Stomach smooth muscle (tissue), 2 donors: ENCODE data around the gene TRIO.

Experiments
- H3K27ac ChIP-seq: one replicate; pipeline ENCODE4 v1.7.0; 2013; ENCODE audit warnings: mild to moderate bottlenecking, low read length, inconsistent platforms
- H3K27me3 ChIP-seq, 2 donors: one replicate each; pipeline ENCODE4 v1.7.0; 2013; ENCODE audit warnings: low read length in 2 of 2; ENCODE audit not compliant: insufficient read depth in 2 of 2, control insufficient read depth in 1 of 2
- H3K36me3 ChIP-seq, 2 donors: one replicate each; pipeline ENCODE4 v1.7.0; 2013; ENCODE audit warnings: low read length in 2 of 2; ENCODE audit not compliant: control insufficient read depth in 2 of 2, insufficient read depth in 2 of 2
- H3K4me1 ChIP-seq: one replicate; pipeline ENCODE4 v1.7.0; 2013; ENCODE audit warnings: low read length; ENCODE audit not compliant: control insufficient read depth, insufficient read depth
- H3K4me3 ChIP-seq, 2 donors: one replicate each; pipeline ENCODE4 v1.7.0; 2013; ENCODE audit warnings: low read length in 2 of 2
- H3K9ac ChIP-seq, 2 donors: one replicate each; pipeline ENCODE4 v1.7.0; 2013; ENCODE audit warnings: low read length in 2 of 2, mild to moderate bottlenecking in 1 of 2
- H3K9me3 ChIP-seq, 2 donors: one replicate each; pipeline ENCODE4 v1.7.0; 2013; ENCODE audit warnings: low read length in 2 of 2; ENCODE audit not compliant: control insufficient read depth in 2 of 2
- donor health status: healthy.
- donor health status: Pancreatic carcinoma.

TRIO gene

DNA sequence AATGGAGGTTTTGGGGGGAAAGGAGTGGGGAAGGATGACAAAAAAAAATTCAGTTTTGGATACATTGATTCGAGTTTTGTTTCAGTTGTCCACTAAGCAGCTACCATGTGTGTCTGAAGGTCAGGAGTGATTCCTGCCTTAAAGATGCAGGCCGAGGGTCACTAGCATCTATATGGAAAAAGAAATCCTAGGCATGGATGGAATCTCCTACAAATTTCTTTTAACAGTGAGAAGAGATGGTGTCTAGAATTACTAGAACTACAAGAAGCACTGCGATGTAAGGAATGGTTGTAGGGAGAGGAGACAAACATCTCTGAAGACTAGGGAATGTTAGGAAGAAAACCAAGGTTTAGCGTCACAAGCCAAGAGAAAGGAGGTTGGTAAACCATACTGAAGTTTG, 19.6 kb upstream of the TRIO start:
- Histone ChIP-seq H3K4me1 (no peaks in the 10 kb centered on the region), H3K9me3 (no peaks in the 10 kb centered on the region), H3K27ac (no peak overlapping the region), H3K4me3 (no peak overlapping the region), H3K27me3 (peaks cover 0 to 2% of the 10 kb centered on the region in 2 donors), H3K36me3 (no peaks in the 10 kb centered on the region), H3K9ac (no peak overlapping the region)

DNA sequence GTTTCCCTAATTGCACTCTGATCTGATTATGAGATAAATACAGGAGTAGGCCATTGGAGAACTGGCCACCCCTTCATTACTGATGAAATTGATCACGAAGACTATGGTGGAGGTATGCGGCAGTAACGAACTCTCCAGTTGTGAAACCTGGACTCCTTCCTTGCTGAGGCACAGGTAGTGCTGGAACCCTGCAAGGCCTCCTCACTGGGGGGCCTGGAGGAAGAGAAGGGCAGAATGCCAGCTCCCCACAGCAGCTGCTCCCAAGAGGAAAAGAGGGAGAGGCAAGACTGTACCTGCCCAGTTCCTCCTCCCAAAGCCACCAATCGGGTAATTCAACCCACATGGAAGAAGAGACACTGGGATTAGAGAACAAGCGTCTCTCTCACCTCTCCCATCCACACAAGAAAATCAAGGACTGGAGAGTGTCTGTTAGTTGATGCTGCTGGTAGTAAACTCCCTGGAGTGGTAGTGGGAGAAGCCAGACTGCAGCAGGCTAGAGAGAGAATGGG, 19.1 kb upstream of the TRIO start:
- H3K9ac ChIP-seq = no peak overlapping the region
- H3K4me1 ChIP-seq = no peaks in the 10 kb centered on the region
- peaks cover 0 to 2% of the 10 kb centered on the region in 2 donors for H3K27me3 ChIP-seq
- H3K36me3 ChIP-seq = no peaks in the 10 kb centered on the region
- no peak overlapping the region for H3K4me3 ChIP-seq
- H3K27ac ChIP-seq = no peak overlapping the region
- no peaks in the 10 kb centered on the region for H3K9me3 ChIP-seq

DNA sequence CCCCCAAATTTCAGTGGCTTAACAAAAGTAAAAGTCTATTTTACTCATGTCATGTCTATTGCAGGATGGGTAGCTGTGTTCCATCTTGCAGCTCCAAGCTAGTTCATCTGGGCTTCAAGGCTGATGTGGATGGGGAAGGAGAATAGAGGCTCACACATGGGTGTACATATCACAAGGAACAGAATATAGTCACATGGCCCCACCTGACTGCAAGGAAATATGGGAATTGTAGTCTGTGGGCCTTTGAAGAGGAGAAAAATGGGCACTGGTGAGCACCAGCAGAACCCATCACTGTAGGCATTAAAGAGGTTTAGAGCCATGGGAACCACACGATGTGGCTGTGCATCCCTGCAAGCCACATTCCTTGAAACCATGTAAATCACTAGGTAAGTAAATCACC, 17.9 kb upstream of the TRIO start:
- Histone ChIP-seq H3K27me3 (no peaks in the 10 kb centered on the region), H3K36me3 (no peaks in the 10 kb centered on the region), H3K9me3 (no peaks in the 10 kb centered on the region), H3K9ac (no peak overlapping the region), H3K4me1 (no peaks in the 10 kb centered on the region), H3K4me3 (no peak overlapping the region), H3K27ac (no peak overlapping the region)

DNA sequence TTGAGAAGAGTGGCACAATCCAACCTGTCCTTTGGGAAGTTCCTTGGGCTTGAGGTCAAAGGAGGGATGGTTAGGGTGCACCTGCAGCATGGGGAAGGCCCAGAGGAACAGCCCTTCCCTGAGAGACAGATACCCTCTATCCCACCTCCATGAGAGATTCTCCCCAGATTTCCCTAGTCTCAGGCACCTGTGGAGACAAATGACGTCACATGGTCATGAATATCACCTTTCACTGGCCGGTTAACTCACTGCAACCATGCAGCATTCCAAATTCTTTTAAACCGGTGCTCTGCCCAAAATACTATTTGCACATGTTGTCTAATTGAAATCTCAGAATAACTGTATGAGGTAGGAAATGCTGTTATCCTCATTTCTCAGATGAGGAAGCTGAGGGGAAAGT, 15.6 kb upstream of the TRIO start:
- H3K9ac ChIP-seq = no peak overlapping the region
- H3K4me1 ChIP-seq = no peaks in the 10 kb centered on the region
- no peak overlapping the region for H3K4me3 ChIP-seq
- no peak overlapping the region for H3K27ac ChIP-seq
- no peaks in the 10 kb centered on the region for H3K36me3 ChIP-seq
- no peaks in the 10 kb centered on the region for H3K27me3 ChIP-seq
- no peaks in the 10 kb centered on the region for H3K9me3 ChIP-seq

DNA sequence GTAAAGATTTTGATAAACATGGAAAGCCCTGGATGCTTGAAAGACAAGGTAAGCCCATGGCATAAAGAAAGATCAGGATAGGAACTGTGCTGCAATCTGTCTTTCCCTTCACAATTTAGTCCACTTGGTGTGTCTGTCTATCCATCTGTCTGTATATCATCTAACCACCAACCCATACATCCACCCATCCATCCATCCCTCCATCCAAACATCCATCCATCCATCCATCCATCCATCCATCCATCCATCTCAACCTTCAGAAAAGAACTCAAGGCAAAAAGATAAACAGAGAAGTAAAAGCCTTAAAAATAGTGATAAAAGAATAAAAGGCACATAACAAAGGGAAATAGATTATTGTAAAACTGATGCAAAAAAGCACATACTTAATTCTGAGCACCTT, 15.1 kb upstream of the TRIO start:
- Histone ChIP-seq H3K27me3 (no peaks in the 10 kb centered on the region), H3K9me3 (no peaks in the 10 kb centered on the region), H3K4me3 (no peak overlapping the region), H3K36me3 (no peaks in the 10 kb centered on the region), H3K9ac (no peak overlapping the region), H3K4me1 (no peaks in the 10 kb centered on the region), H3K27ac (no peak overlapping the region)

DNA sequence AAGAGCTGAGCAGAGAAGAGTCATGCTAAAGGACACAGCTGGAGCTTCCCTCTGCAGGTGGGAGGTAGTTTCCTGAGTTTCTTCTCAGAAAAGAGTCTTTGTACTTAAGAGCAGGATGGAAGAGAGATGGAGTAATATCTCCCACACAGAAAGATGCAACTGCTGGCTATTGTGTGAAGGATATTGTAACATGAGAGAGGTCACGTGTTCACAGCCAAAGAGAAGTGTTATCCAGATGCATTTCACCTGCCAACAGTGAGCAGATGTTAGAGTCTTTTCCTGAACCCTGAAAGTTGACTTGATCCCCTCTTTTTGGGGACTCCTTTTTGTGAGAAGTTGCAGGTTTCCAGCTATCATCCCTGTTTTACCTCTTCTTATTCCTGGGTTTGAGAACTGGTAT, 14.0 kb upstream of the TRIO start:
- Histone ChIP-seq H3K9ac (no peak overlapping the region), H3K9me3 (no peaks in the 10 kb centered on the region), H3K36me3 (no peaks in the 10 kb centered on the region), H3K27me3 (no peaks in the 10 kb centered on the region), H3K4me3 (no peak overlapping the region), H3K27ac (no peak overlapping the region), H3K4me1 (no peaks in the 10 kb centered on the region)

DNA sequence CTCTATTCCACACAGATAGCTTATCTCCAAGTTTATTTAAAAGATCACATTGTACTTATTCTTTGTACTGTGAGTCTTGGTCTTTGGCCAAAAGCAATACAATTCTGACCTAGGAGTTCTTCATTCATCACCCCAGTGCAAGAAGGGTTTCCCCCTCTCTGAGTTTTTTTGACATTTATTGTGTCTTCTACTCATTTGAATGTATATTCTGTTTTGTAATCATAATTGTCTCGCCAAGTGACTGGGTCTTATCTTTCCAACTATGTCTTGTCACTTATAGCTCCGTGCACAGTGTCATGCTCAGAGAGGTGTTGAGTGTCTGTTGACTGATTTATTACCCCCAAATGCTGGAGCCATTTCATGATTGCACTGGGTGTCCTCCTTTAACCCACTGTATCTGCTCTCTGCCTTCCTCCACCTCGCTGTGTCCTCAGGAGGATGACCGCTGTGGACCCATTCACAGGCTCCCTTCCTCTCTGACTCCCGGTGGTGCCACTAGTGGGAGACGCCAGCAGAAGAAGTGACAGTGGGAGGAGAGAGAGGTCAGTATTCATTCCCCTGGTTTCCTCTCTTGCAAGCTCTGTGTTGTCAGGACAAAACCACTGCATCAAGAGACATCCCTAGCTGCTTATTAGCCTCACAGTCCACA, 11.2 kb upstream of the TRIO start:
- H3K27me3 ChIP-seq = no peaks in the 10 kb centered on the region

DNA sequence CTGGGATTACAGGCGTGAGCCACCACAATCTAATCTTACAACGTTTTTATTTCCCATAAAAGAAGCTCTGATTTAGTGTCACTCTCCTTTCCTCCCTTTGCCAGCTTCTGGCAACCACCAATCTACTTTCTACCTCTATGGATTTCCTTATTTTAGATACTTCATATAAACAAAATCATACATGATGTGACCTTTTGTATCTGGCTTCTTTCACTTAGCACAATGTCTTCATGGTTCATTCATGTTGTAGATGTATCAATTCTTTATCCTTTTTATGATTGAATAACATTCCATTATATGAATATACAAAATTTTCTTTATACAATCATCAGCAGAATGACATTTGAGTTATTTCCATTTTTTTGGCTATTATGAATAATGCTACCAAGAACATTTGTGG, 9.7 kb upstream of the TRIO start:
- H3K4me3 ChIP-seq = no peak overlapping the region
- H3K27me3 ChIP-seq = no peaks in the 10 kb centered on the region
- H3K9ac ChIP-seq = no peak overlapping the region
- H3K4me1 ChIP-seq = peaks cover 5% of the 10 kb centered on the region
- H3K36me3 ChIP-seq = no peaks in the 10 kb centered on the region
- no peak overlapping the region for H3K27ac ChIP-seq
- no peaks in the 10 kb centered on the region for H3K9me3 ChIP-seq

More for the DNA sequence above, 11.2 kb upstream of the TRIO start:
- H3K27ac ChIP-seq = no peak overlapping the region
- H3K9ac ChIP-seq = no peak overlapping the region
- no peaks in the 10 kb centered on the region for H3K36me3 ChIP-seq
- peaks cover 5% of the 10 kb centered on the region for H3K4me1 ChIP-seq
- H3K9me3 ChIP-seq = no peaks in the 10 kb centered on the region
- no peak overlapping the region for H3K4me3 ChIP-seq

DNA sequence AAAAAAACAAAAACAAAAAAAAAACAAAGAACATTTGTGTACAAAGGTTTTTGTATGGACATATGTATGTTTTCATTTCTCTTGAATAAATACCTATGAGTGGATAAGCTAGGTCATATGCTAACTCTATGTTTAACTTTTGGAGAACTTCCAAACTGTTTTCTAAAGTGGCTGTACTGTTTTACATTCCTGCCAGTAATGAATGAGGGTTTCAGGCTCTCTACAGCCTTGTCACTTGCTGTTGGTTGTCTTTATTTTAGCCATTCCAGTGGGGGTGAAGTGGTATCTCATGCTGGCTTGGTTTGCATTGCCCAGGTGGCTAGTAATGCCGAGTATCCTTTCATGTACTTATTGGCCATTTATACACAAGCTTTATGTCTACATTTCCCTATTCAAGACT, 9.1 kb upstream of the TRIO start:
- H3K9me3 ChIP-seq = no peaks in the 10 kb centered on the region
- H3K4me3 ChIP-seq = no peak overlapping the region
- no peak overlapping the region for H3K27ac ChIP-seq
- peaks cover 5% of the 10 kb centered on the region for H3K4me1 ChIP-seq
- no peaks in the 10 kb centered on the region for H3K36me3 ChIP-seq
- H3K9ac ChIP-seq = no peak overlapping the region
- H3K27me3 ChIP-seq = no peaks in the 10 kb centered on the region

DNA sequence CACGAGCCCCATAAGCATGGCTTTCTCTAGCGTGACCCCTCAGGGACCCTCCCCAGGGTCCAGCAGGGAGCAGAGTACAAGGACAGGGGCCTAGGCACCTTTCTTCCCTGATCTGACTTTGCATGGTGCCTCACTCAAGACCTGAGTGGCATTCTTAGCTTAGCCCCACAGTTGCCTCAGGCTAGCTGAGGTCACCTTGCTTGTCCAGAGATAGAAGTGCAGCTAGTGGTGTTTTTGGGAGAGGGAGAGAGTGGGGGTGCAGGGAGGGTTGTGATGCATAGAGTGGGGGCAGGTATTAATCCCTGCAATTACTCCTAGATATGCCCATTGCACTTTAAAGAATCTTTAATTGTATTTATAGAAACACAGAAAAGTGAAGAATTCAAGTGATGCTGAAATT, 8.4 kb upstream of the TRIO start:
- H3K4me1 ChIP-seq = peaks cover 5% of the 10 kb centered on the region
- no peaks in the 10 kb centered on the region for H3K9me3 ChIP-seq
- no peak overlapping the region for H3K4me3 ChIP-seq
- H3K9ac ChIP-seq = no peak overlapping the region
- H3K27ac ChIP-seq = no peak overlapping the region
- no peaks in the 10 kb centered on the region for H3K36me3 ChIP-seq
- H3K27me3 ChIP-seq = no peaks in the 10 kb centered on the region

DNA sequence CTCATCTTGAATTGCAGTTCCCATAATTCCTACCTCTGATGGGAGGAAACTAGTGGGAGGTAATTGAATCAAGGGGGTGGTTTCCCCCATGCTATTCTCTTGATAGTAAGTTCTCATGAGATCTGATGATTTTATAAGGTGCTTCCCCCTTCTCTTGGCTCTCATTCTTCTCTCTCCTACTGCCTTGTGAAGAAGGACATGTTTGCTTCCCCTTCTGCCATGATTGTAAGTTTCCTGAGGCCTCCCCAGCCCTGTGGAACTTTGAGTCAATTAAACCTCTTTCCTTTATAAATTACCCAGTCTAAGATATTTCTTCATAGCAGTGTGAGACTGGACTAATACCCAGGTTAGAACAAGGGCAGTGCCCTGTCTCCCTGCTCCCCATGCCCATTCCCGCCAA, 7.5 kb upstream of the TRIO start:
- Histone ChIP-seq H3K27me3 (no peaks in the 10 kb centered on the region), H3K4me3 (no peak overlapping the region), H3K27ac (no peak overlapping the region), H3K9me3 (no peaks in the 10 kb centered on the region), H3K4me1 (peaks cover 5% of the 10 kb centered on the region), H3K9ac (no peak overlapping the region), H3K36me3 (no peaks in the 10 kb centered on the region)
